Measurements from ENCODE around the gene ZDHHC22. TPM values are rescaled to one million over a fixed set of nuclear protein-coding genes. Genes with fewer than 3 reads are reported as not detected.

Gene ZDHHC22
- polyA plus RNA-seq, 1 experiment = not detected

- H3K27ac ChIP-seq (ENCODE audit: low read depth, low read length) = no peak overlapping the region
- no peak for DNase-seq (ENCODE audit: low read depth, low spot score)
- H3K9me3 ChIP-seq (ENCODE audit: control insufficient read depth, insufficient read depth, low read length) = no peaks in the 10 kb centered on the region
- ChIA-PET POLR2A (no interaction called here), CTCF (interaction anchor here (0.6 kb wide), 1 partner anchor 18 kb away, joined by 5 read pairs; no protein-coding TSS in a partner anchor)
- H3K27me3 ChIP-seq (ENCODE audit: control insufficient read depth, insufficient read depth, low read length) = peaks cover 12% of the 10 kb centered on the region
- no peak for TF ChIP-seq CTCF (IDR thresholded peaks at IDR 0.05; ENCODE audit: low read depth, low read length)
- no peak overlapping the region for H3K4me3 ChIP-seq (ENCODE audit: low read depth, low read length)
Observed at GRCh38 chr14:77119851-77120250, 21.7 kb downstream of the ZDHHC22 start.

- no peak for DNase-seq (ENCODE audit: low read depth, low spot score)
- no peak overlapping the region for H3K27ac ChIP-seq (ENCODE audit: low read depth, low read length)
- no peaks in the 10 kb centered on the region for H3K27me3 ChIP-seq (ENCODE audit: control insufficient read depth, insufficient read depth, low read length)
- ChIA-PET POLR2A (no interaction called here), CTCF (interaction anchor here (0.6 to 2.6 kb wide), 5 partner anchors 8 to 243 kb away, joined by 3 to 15 read pairs (median 4); no protein-coding TSS in a partner anchor)
- TF ChIP-seq CTCF (IDR thresholded peaks at IDR 0.05; ENCODE audit: low read depth, low read length) = no peak
- no peaks in the 10 kb centered on the region for H3K9me3 ChIP-seq (ENCODE audit: control insufficient read depth, insufficient read depth, low read length)
- no peak overlapping the region for H3K4me3 ChIP-seq (ENCODE audit: low read depth, low read length)
Observed at GRCh38 chr14:77116172-77116817, 25.3 kb downstream of the ZDHHC22 start.

GRCh38 chr14:77114609-77115008, 27.0 kb downstream of the ZDHHC22 start:
- no peak overlapping the region for H3K4me3 ChIP-seq (ENCODE audit: low read depth, low read length)

GRCh38 chr14:77113644-77114043, 27.9 kb downstream of the ZDHHC22 start:
- no peaks in the 10 kb centered on the region for H3K9me3 ChIP-seq (ENCODE audit: control insufficient read depth, insufficient read depth, low read length)
- TF ChIP-seq CTCF (IDR thresholded peaks at IDR 0.05; ENCODE audit: low read depth, low read length) = no peak
- DNase-seq (ENCODE audit: low read depth, low spot score) = no peak
- no peaks in the 10 kb centered on the region for H3K27me3 ChIP-seq (ENCODE audit: control insufficient read depth, insufficient read depth, low read length)
- no peak overlapping the region for H3K27ac ChIP-seq (ENCODE audit: low read depth, low read length)
- ChIA-PET CTCF (interaction anchor here (0.5 to 0.8 kb wide), 3 partner anchors 238 to 402 kb away, joined by 3 to 4 read pairs (median 4); no protein-coding TSS in a partner anchor), POLR2A (no interaction called here)
- H3K4me3 ChIP-seq (ENCODE audit: low read depth, low read length) = no peak overlapping the region

More at GRCh38 chr14:77114609-77115008, 27.0 kb downstream of the ZDHHC22 start:
- ChIA-PET CTCF (interaction anchor here (2.6 kb wide), 1 partner anchor 9 kb away, joined by 15 read pairs; no protein-coding TSS in a partner anchor), POLR2A (no interaction called here)
- no peak for TF ChIP-seq CTCF (IDR thresholded peaks at IDR 0.05; ENCODE audit: low read depth, low read length)
- Histone ChIP-seq H3K27ac (ENCODE audit: low read depth, low read length) (no peak overlapping the region), H3K27me3 (ENCODE audit: control insufficient read depth, insufficient read depth, low read length) (no peaks in the 10 kb centered on the region), H3K9me3 (ENCODE audit: control insufficient read depth, insufficient read depth, low read length) (no peaks in the 10 kb centered on the region)
- DNase-seq (ENCODE audit: low read depth, low spot score) = no peak

- no peaks in the 10 kb centered on the region for H3K27me3 ChIP-seq (ENCODE audit: control insufficient read depth, insufficient read depth, low read length)
- H3K9me3 ChIP-seq (ENCODE audit: control insufficient read depth, insufficient read depth, low read length) = no peaks in the 10 kb centered on the region
- TF ChIP-seq CTCF (IDR thresholded peaks at IDR 0.05; ENCODE audit: low read depth, low read length) = no peak
- ChIA-PET CTCF (interaction anchor here (1.2 to 1.6 kb wide), 2 partner anchors 14 to 235 kb away, joined by 8 read pairs; no protein-coding TSS in a partner anchor), POLR2A (no interaction called here)
- H3K4me3 ChIP-seq (ENCODE audit: low read depth, low read length) = no peak overlapping the region
- no peak for DNase-seq (ENCODE audit: low read depth, low spot score)
- no peak overlapping the region for H3K27ac ChIP-seq (ENCODE audit: low read depth, low read length)
Observed at GRCh38 chr14:77111021-77111420, 30.6 kb downstream of the ZDHHC22 start.
